Measurements from ENCODE around the gene RAB28. TPM values are rescaled to one million over a fixed set of nuclear protein-coding genes. Genes with fewer than 3 reads are reported as not detected.

Gene RAB28
- total RNA-seq, 4 donors from 2014 or later, result 15.9 to 22.8 (median 18.3) TPM

- Histone ChIP-seq H3K27ac (replicated peaks in 1 of 4) (no peak overlapping the region), H3K9me3 (no peaks in the 10 kb centered on the region), H3K4me3 (no peak overlapping the region), H3K36me3 (peaks cover 0 to 5% (median 0%) of the 10 kb centered on the region in 4 donors), H3K27me3 (no peaks in the 10 kb centered on the region), H3K4me1 (peaks cover 0 to 4% (median 0%) of the 10 kb centered on the region in 4 donors)
- TF ChIP-seq EP300 (IDR thresholded peaks at IDR 0.05) (no peak), POLR2AphosphoS5 (IDR thresholded peaks at IDR 0.05) (no peak), POLR2A (IDR thresholded peaks at IDR 0.05; ENCODE audit: low read depth) (no peak), CTCF (IDR thresholded peaks at IDR 0.05) (no peak)
- DNase-seq (ENCODE audit: extremely low spot score), result no peak
- WGBS, result 87% methylated on average over 5 of the region's 7 CpGs
- intact Hi-C loops (cut with DNase I), result no loop called here
Measured at GRCh38 chr4:13384055-13384454, 100.1 kb downstream of the RAB28 start.

- TF ChIP-seq POLR2AphosphoS5 (IDR thresholded peaks at IDR 0.05) (no peak), POLR2A (IDR thresholded peaks at IDR 0.05; ENCODE audit: low read depth) (no peak), EP300 (IDR thresholded peaks at IDR 0.05) (no peak), CTCF (IDR thresholded peaks at IDR 0.05) (no peak)
- Histone ChIP-seq H3K27ac (replicated peaks in 1 of 4) (no peak overlapping the region), H3K4me3 (no peak overlapping the region), H3K9me3 (no peaks in the 10 kb centered on the region), H3K4me1 (no peaks in the 10 kb centered on the region), H3K36me3 (peaks cover 0 to 10% (median 0%) of the 10 kb centered on the region in 4 donors), H3K27me3 (no peaks in the 10 kb centered on the region)
- intact Hi-C loops (cut with DNase I), result no loop called here
- no peak for DNase-seq (ENCODE audit: extremely low spot score)
- WGBS, result 98% methylated on average over 9 of the region's 9 CpGs
Measured at GRCh38 chr4:13378973-13379759, 105.0 kb downstream of the RAB28 start.

GRCh38 chr4:13371048-13371447 is 113.1 kb downstream of the RAB28 start:
- no peaks in the 10 kb centered on the region for H3K4me1 ChIP-seq
- intact Hi-C loops (cut with DNase I), result no loop called here
- no peak overlapping the region for H3K4me3 ChIP-seq
- no peaks in the 10 kb centered on the region for H3K27me3 ChIP-seq
- 70% methylated on average over 3 of the region's 3 CpGs for WGBS
- peaks cover 0 to 6% (median 2%) of the 10 kb centered on the region in 4 donors for H3K36me3 ChIP-seq
- TF ChIP-seq CTCF (IDR thresholded peaks at IDR 0.05) (no peak), POLR2A (IDR thresholded peaks at IDR 0.05; ENCODE audit: low read depth) (no peak)
- DNase-seq (ENCODE audit: extremely low spot score), result no peak
- H3K27ac ChIP-seq (replicated peaks in 1 of 4), result no peak overlapping the region
- H3K9me3 ChIP-seq, result no peaks in the 10 kb centered on the region

GRCh38 chr4:13368217-13368616 is 115.9 kb downstream of the RAB28 start:
- WGBS, result 74% methylated on average over 2 of the region's 2 CpGs
- no peak overlapping the region for H3K4me3 ChIP-seq

More at GRCh38 chr4:13368217-13368616, 115.9 kb downstream of the RAB28 start:
- DNase-seq (ENCODE audit: extremely low spot score), result no peak
- no peak overlapping the region for H3K27ac ChIP-seq (replicated peaks in 1 of 4)
- H3K27me3 ChIP-seq, result no peaks in the 10 kb centered on the region
- no peaks in the 10 kb centered on the region for H3K4me1 ChIP-seq
- TF ChIP-seq EP300 (IDR thresholded peaks at IDR 0.05) (no peak), CTCF (IDR thresholded peaks at IDR 0.05) (no peak), POLR2A (IDR thresholded peaks at IDR 0.05; ENCODE audit: low read depth) (no peak), POLR2AphosphoS5 (IDR thresholded peaks at IDR 0.05) (no peak)
- intact Hi-C loops (cut with DNase I), result no loop called here
- H3K9me3 ChIP-seq, result no peaks in the 10 kb centered on the region
- H3K36me3 ChIP-seq, result peaks cover 0 to 15% (median 3%) of the 10 kb centered on the region in 4 donors
